Mucosa of descending colon (tissue), 3 donors: ENCODE results near the gene ATP4B. TPM values are rescaled to one million over a fixed set of nuclear protein-coding genes. Genes with fewer than 3 reads are reported as not detected.

ENCODE experiments used
- ATAC-seq: fragments of 200-7000 bp; cut with Tn5 transposase; one replicate; pipeline ENCODE4 v1.9.1; 2020; ENCODE audit warnings: mild to moderate bottlenecking, moderate library complexity
- DNase-seq, 3 donors: peaks; one replicate each; pipeline ENCODE4 v3.0.0-alpha.2; 2020
- H3K36me3 ChIP-seq: fragments of 200-600 bp; one replicate; pipeline ENCODE4 v1.8.0; 2021; ENCODE audit warnings: low read depth, mild to moderate bottlenecking
- H3K4me1 ChIP-seq: fragments of 200-600 bp; one replicate; pipeline ENCODE4 v1.8.0; 2021; ENCODE audit warnings: low read depth, mild to moderate bottlenecking
- H3K4me3 ChIP-seq: fragments of 200-600 bp; one replicate; pipeline ENCODE4 v1.8.0; 2021; ENCODE audit warnings: mild to moderate bottlenecking
- H3K9me3 ChIP-seq: fragments of 200-600 bp; one replicate; pipeline ENCODE4 v1.8.0; 2021; ENCODE audit warnings: mild to moderate bottlenecking
- CTCF ChIP-seq: fragments of 200-600 bp; IDR thresholded peaks from one replicate; pipeline ENCODE4 v1.8.0; 2022; ENCODE audit warnings: antibody characterized with exemption, mild to moderate bottlenecking
- intact Hi-C, 2 donors: fragments of 100-400 bp; cut with DNase I in 1 of 2; cut with micrococcal nuclease in 1 of 2; formaldehyde crosslinking; loops; one replicate each; pipeline versions ENCODE4 v1.11.0 to v1.11.1; 2022; cut with DNase I, micrococcal nuclease
- total RNA-seq, 3 donors: library from RNA; stranded (reverse); fragmentation: NEBNext Ultra II Directional in 2 of 3; extraction: Animal tissue kit (Norgen Biotek cat#: 25700) in 2 of 3; gene quantifications; one replicate each; pipeline versions ENCODE4 v1.2.1 to v1.2.4, GENCODE V29; 2021 to 2023
- donor health status: DM: no; HTN: no; CAD: no; lungs with moderate emphysema.
- donor health status: DM: no; HTN: no; CAD: no.
- donor health status: DM: no; HTN: yes; CAD: no.

Gene ATP4B
- total RNA-seq, 3 donors from 2014 or later = 0.19 TPM; not detected in 2

GRCh38 chr13:113654591-113655345 is 3.2 kb downstream of the ATP4B start:
- Histone ChIP-seq H3K9me3 (no peaks in the 10 kb centered on the region), H3K4me1 (peaks cover 3% of the 10 kb centered on the region), H3K36me3 (no peaks in the 10 kb centered on the region), H3K4me3 (no peak overlapping the region)
- ATAC-seq (no peak), DNase-seq (peak in 2 of 3 donors; percentile 20 to 31)
- no peak for TF ChIP-seq CTCF
- intact Hi-C loops = no loop called here

GRCh38 chr13:113654175-113654560 is 3.8 kb downstream of the ATP4B start:
- intact Hi-C loops = no loop called here
- no peak for ATAC-seq
- Histone ChIP-seq H3K9me3 (no peaks in the 10 kb centered on the region), H3K4me1 (peaks cover 3% of the 10 kb centered on the region), H3K4me3 (no peak overlapping the region), H3K36me3 (no peaks in the 10 kb centered on the region)
- no peak for TF ChIP-seq CTCF
- DNase-seq = no peak

GRCh38 chr13:113653264-113654174 is 4.5 kb downstream of the ATP4B start:
- no peak for ATAC-seq
- intact Hi-C loops = no loop called here

GRCh38 chr13:113652404-113653263 is 5.4 kb downstream of the ATP4B start:
- H3K4me3 ChIP-seq = no peak overlapping the region
- H3K9me3 ChIP-seq = no peaks in the 10 kb centered on the region
- DNase-seq = peak in 2 of 3 donors; percentile 22 to 39
- no peaks in the 10 kb centered on the region for H3K36me3 ChIP-seq
- intact Hi-C loops = no loop called here
- no peak for ATAC-seq
- no peak for TF ChIP-seq CTCF
- H3K4me1 ChIP-seq = peaks cover 8% of the 10 kb centered on the region

More at GRCh38 chr13:113653264-113654174, 4.5 kb downstream of the ATP4B start:
- Histone ChIP-seq H3K4me3 (no peak overlapping the region), H3K36me3 (no peaks in the 10 kb centered on the region), H3K9me3 (no peaks in the 10 kb centered on the region), H3K4me1 (peaks cover 3% of the 10 kb centered on the region)
- peak in 2 of 3 donors; percentile 18 to 45 for DNase-seq
- TF ChIP-seq CTCF = no peak
